CD14-positive monocyte (primary cell): Measurements from ENCODE around the gene ATG7. TPM values are rescaled to one million over a fixed set of nuclear protein-coding genes. Genes with fewer than 3 reads are reported as not detected.

ENCODE experiments used
- DNase-seq, 3 donors: peaks; one replicate each; pipeline ENCODE4 v3.0.0-alpha.2; 2011 to 2022
- H2AFZ ChIP-seq: 2 replicates; pipeline ENCODE4 v1.6.0; 2012; ENCODE audit warnings: mild to moderate bottlenecking, low read depth, low read length, inconsistent platforms; ENCODE audit not compliant: insufficient read depth, poor library complexity, severe bottlenecking
- H3K27ac ChIP-seq, 2 donors: 1 replicate in 1 of 2; 2 replicates in 1 of 2; pipeline ENCODE4 v1.5.1; 2012 to 2013; ENCODE audit warnings: low read length in 2 of 2, control low read depth in 1 of 2, inconsistent platforms in 1 of 2, low read depth in 1 of 2, mild to moderate bottlenecking in 1 of 2
- H3K27me3 ChIP-seq, 2 donors: one replicate each; pipeline versions ENCODE4 v1.6.0 to v1.6.1; 2011 to 2013; ENCODE audit warnings: low read length in 2 of 2; ENCODE audit not compliant: control insufficient read depth in 2 of 2, insufficient read depth in 2 of 2
- H3K36me3 ChIP-seq, 2 donors: replicated peaks in 1 of 2; 1 replicate in 1 of 2; 2 replicates in 1 of 2; pipeline versions ENCODE4 v1.5.1 to v1.6.1; 2012 to 2013; ENCODE audit warnings: low read length in 2 of 2, control low read depth in 1 of 2, inconsistent platforms in 1 of 2, mild to moderate bottlenecking in 1 of 2; ENCODE audit not compliant: insufficient read depth in 2 of 2, control insufficient read depth in 1 of 2
- H3K4me1 ChIP-seq, 2 donors: 1 replicate in 1 of 2; 2 replicates in 1 of 2; pipeline versions ENCODE4 v1.5.1 to v1.6.1; 2012 to 2013; ENCODE audit warnings: low read length in 2 of 2, control low read depth in 1 of 2, inconsistent platforms in 1 of 2, mild to moderate bottlenecking in 1 of 2, moderate library complexity in 1 of 2; ENCODE audit not compliant: insufficient read depth in 2 of 2, control insufficient read depth in 1 of 2
- H3K4me2 ChIP-seq: replicated peaks from 2 replicates; pipeline ENCODE3; 2012; ENCODE audit warnings: low read length, moderate library complexity, mild to moderate bottlenecking; ENCODE audit not compliant: poor library complexity, severe bottlenecking; ENCODE audit errors: extremely low read depth
- H3K4me3 ChIP-seq, 3 experiments: fragments of 200-600 bp in 1 of 3; sonication (generic) in 1 of 3; replicated peaks in 1 of 3; 1 replicate in 2 of 3; 2 replicates in 1 of 3; pipeline ENCODE4 v1.5.1; 2011 to 2013; ENCODE audit warnings: low read length in 3 of 3, mild to moderate bottlenecking in 3 of 3, control low read depth in 2 of 3, low read depth in 2 of 3, inconsistent platforms in 1 of 3, moderate library complexity in 1 of 3
- H3K79me2 ChIP-seq: 2 replicates; pipeline ENCODE4 v1.6.0; 2012; ENCODE audit warnings: mild to moderate bottlenecking, control low read depth, inconsistent platforms, low read length, moderate library complexity; ENCODE audit not compliant: insufficient read depth
- H3K9ac ChIP-seq: 2 replicates; pipeline ENCODE4 v1.6.0; 2017; ENCODE audit warnings: low read length, mild to moderate bottlenecking; ENCODE audit not compliant: insufficient read depth, poor library complexity, severe bottlenecking
- H3K9me3 ChIP-seq, 2 donors: replicated peaks in 1 of 2; 1 replicate in 1 of 2; 2 replicates in 1 of 2; pipeline versions ENCODE4 v1.5.1 to v1.6.1; 2012 to 2013; ENCODE audit warnings: low read length in 2 of 2, control low read depth in 1 of 2; ENCODE audit not compliant: control insufficient read depth in 1 of 2, insufficient read depth in 1 of 2
- H4K20me1 ChIP-seq: 2 replicates; pipeline ENCODE4 v1.6.0; 2012; ENCODE audit warnings: mild to moderate bottlenecking, low read length, control low read depth, moderate library complexity; ENCODE audit not compliant: insufficient read depth
- H3K27ac Mint-ChIP-seq, 7 donors: one replicate each; pipeline ENCODE4 v1.8.0; 2020; ENCODE audit warnings: mild to moderate bottlenecking in 7 of 7, mixed read lengths in 7 of 7, moderate library complexity in 6 of 7, inconsistent platforms in 2 of 7
- H3K27me3 Mint-ChIP-seq, 3 donors: one replicate each; pipeline ENCODE4 v1.8.0; 2021 to 2022; ENCODE audit warnings: low read depth in 3 of 3, mild to moderate bottlenecking in 3 of 3, mixed read lengths in 3 of 3, moderate library complexity in 3 of 3, inconsistent platforms in 1 of 3
- H3K36me3 Mint-ChIP-seq, 2 donors: one replicate each; pipeline ENCODE4 v1.8.0; 2020; ENCODE audit warnings: mixed read lengths in 2 of 2, inconsistent platforms in 1 of 2, mild to moderate bottlenecking in 1 of 2
- H3K4me1 Mint-ChIP-seq: one replicate; pipeline ENCODE4 v1.8.0; 2020; ENCODE audit warnings: mild to moderate bottlenecking, mixed read lengths
- H3K4me3 Mint-ChIP-seq, 2 donors: one replicate each; pipeline ENCODE4 v1.8.0; 2020; ENCODE audit warnings: mild to moderate bottlenecking in 2 of 2, mixed read lengths in 2 of 2, moderate library complexity in 1 of 2
- H3K9me3 Mint-ChIP-seq, 7 donors: one replicate each; pipeline ENCODE4 v1.8.0; 2020 to 2022; ENCODE audit warnings: mixed read lengths in 7 of 7, mild to moderate bottlenecking in 6 of 7, moderate library complexity in 6 of 7, inconsistent platforms in 2 of 7
- CTCF ChIP-seq: fragments of 200-600 bp; IDR thresholded peaks from one replicate; pipeline ENCODE4 v1.8.0; 2022; ENCODE audit warnings: antibody characterized with exemption, mild to moderate bottlenecking
- WGBS: methylation state at CpG from one replicate; pipeline ENCODE4 v1.1.5; 2013; ENCODE audit warnings: missing lambda C conversion rate; ENCODE audit not compliant: insufficient coverage; 5-methylcytosine and 5-hydroxymethylcytosine counted together
- intact Hi-C, 2 donors: fragments of 100-400 bp; cut with micrococcal nuclease; formaldehyde crosslinking; loops; one replicate each; pipeline versions ENCODE4 v1.15.0 to v1.15.1; 2023
- polyA plus RNA-seq, 3 donors: library from polyadenylated mRNA; depleted of rRNA in 1 of 3; unstranded in 2 of 3; stranded (reverse) in 1 of 3; fragments of 300-500 nt in 2 of 3; fragments of >200 nt in 1 of 3; fragmentation: Illumina TruSeq in 2 of 3; gene quantifications; 1 replicate in 2 of 3; 2 replicates in 1 of 3; pipeline ENCODE4 v1.2.3, GENCODE V29; 2012 to 2021

Gene ATG7
- polyA plus RNA-seq, 3 donors, result 57.4 to 101 (median 89.7) TPM

- no peaks in the 10 kb centered on the region for H3K27me3 ChIP-seq
- H3K9me3 Mint-ChIP-seq, result no peaks in the 10 kb centered on the region
- H3K27ac Mint-ChIP-seq, result peak overlapping the region in 6 of 7 donors; percentile 58 to 83 (median 78)
- H3K4me3 ChIP-seq, result no peak overlapping the region
- over 99% methylated on average over 16 of the region's 29 CpGs for WGBS
- H3K4me2 ChIP-seq, result no peak overlapping the region
- peaks cover 12 to 61% of the 10 kb centered on the region in 2 donors for H3K36me3 ChIP-seq
- no peak overlapping the region for H3K4me3 Mint-ChIP-seq
- no peak overlapping the region for H3K9ac ChIP-seq
- H2AFZ ChIP-seq, result no peak overlapping the region
- no peak for DNase-seq
- intact Hi-C loops, result no loop called here
- peak overlapping the region in 1 of 2 donors; percentile 22 for H3K27ac ChIP-seq
- no peak for TF ChIP-seq CTCF
- H4K20me1 ChIP-seq, result peaks cover 66% of the 10 kb centered on the region
- peaks cover 15% of the 10 kb centered on the region in 2 donors for H3K4me1 ChIP-seq
- H3K9me3 ChIP-seq, result no peaks in the 10 kb centered on the region
- peaks cover 44% of the 10 kb centered on the region for H3K79me2 ChIP-seq
- H3K36me3 Mint-ChIP-seq, result peaks cover 37 to 71% of the 10 kb centered on the region in 2 donors
- peaks cover 22% of the 10 kb centered on the region for H3K4me1 Mint-ChIP-seq
- no peaks in the 10 kb centered on the region for H3K27me3 Mint-ChIP-seq
Observed at GRCh38 chr3:11568503-11569155, 296.4 kb downstream of the ATG7 start.

- Mint-ChIP-seq H3K27ac (peak overlapping the region in 6 of 7 donors; percentile 76 to 96 (median 86)), H3K27me3 (no peaks in the 10 kb centered on the region), H3K9me3 (no peaks in the 10 kb centered on the region), H3K4me1 (peaks cover 21% of the 10 kb centered on the region), H3K36me3 (peaks cover 40 to 69% of the 10 kb centered on the region in 2 donors), H3K4me3 (no peak overlapping the region)
- 94% methylated on average over 8 of the region's 13 CpGs for WGBS
- peak overlapping the region in 1 of 2 donors; percentile 22 for H3K27ac ChIP-seq
- H3K36me3 ChIP-seq, result peaks cover 12 to 60% of the 10 kb centered on the region in 2 donors
- TF ChIP-seq CTCF, result no peak
- H3K4me3 ChIP-seq, result no peak overlapping the region
- no peak overlapping the region for H3K4me2 ChIP-seq
- peaks cover 44% of the 10 kb centered on the region for H3K79me2 ChIP-seq
- no peaks in the 10 kb centered on the region for H3K27me3 ChIP-seq
- DNase-seq, result no peak
- H3K9me3 ChIP-seq, result no peaks in the 10 kb centered on the region
- peaks cover 66% of the 10 kb centered on the region for H4K20me1 ChIP-seq
- H2AFZ ChIP-seq, result no peak overlapping the region
- intact Hi-C loops, result no loop called here
- H3K4me1 ChIP-seq, result peaks cover 15% of the 10 kb centered on the region in 2 donors
- H3K9ac ChIP-seq, result no peak overlapping the region
Observed at GRCh38 chr3:11569156-11569741, 297.1 kb downstream of the ATG7 start.
